HEK293 (cell line): Measurements from ENCODE around the gene CHN2.

Experiments
- CTCF ChIA-PET: fragments of 350-600 bp; formaldehyde crosslinking; extraction: SDS; loops from one replicate; lab custom pipeline; 2021; ENCODE audit warnings: antibody characterized with exemption; lab: Yijun Ruan, JAX
- POLR2A ChIA-PET: fragments of 300-600 bp; formaldehyde crosslinking; extraction: SDS; loops from one replicate; lab custom pipeline; 2020; ENCODE audit warnings: antibody characterized with exemption, inconsistent platforms; lab: Yijun Ruan, JAX
- H3K27ac ChIP-seq: fragments of 200-500 bp; sonication (Bioruptor generic); 2 replicates; pipeline ENCODE4 v1.5.1; 2014; ENCODE audit warnings: low read depth, low read length, control low read depth, inconsistent platforms; ENCODE audit errors: extremely low read depth
- H3K36me3 ChIP-seq, 2 experiments: fragments of 200-500 bp in 1 of 2; sonication (Bioruptor generic) in 1 of 2; 1 replicate in 1 of 2; 2 replicates in 1 of 2; pipeline ENCODE4 v1.5.1; 2014 to 2017; ENCODE audit warnings: inconsistent platforms in 2 of 2, low read length in 2 of 2; ENCODE audit not compliant: control insufficient read depth in 2 of 2, insufficient read depth in 1 of 2
- H3K4me1 ChIP-seq: fragments of 200-500 bp; sonication (Bioruptor generic); 2 replicates; pipeline ENCODE4 v1.5.1; 2014; ENCODE audit warnings: mild to moderate bottlenecking, low read length, inconsistent platforms; ENCODE audit not compliant: control insufficient read depth, insufficient read depth
- H3K4me3 ChIP-seq: 2 replicates; pipeline ENCODE4 v1.5.1; 2011; ENCODE audit warnings: low read depth, mild to moderate bottlenecking, control low read depth, low read length, moderate library complexity
- H3K9me3 ChIP-seq: fragments of 200-500 bp; sonication (Bioruptor generic); 2 replicates; pipeline ENCODE4 v1.5.1; 2014; ENCODE audit warnings: low read depth, low read length, inconsistent platforms; ENCODE audit not compliant: control insufficient read depth, insufficient read depth
- GLIS1 ChIP-seq: fragments of 450-650 bp; formaldehyde crosslinking; IDR thresholded peaks from 2 replicates; pipeline ENCODE4 v1.5.1; 2016; ENCODE audit warnings: missing biosample characterization, missing genetic modification characterization
- INSM2 ChIP-seq: fragments of 450-650 bp; formaldehyde crosslinking; IDR thresholded peaks from 2 replicates; pipeline ENCODE4 v1.5.1; 2016; ENCODE audit warnings: missing biosample characterization, missing genetic modification characterization
- KLF9 ChIP-seq: fragments of 450-650 bp; formaldehyde crosslinking; IDR thresholded peaks from 2 replicates; pipeline ENCODE4 v1.5.1; 2016; ENCODE audit warnings: missing biosample characterization, missing genetic modification characterization, low read depth
- SP7 ChIP-seq: fragments of 450-650 bp; formaldehyde crosslinking; IDR thresholded peaks from 2 replicates; pipeline ENCODE4 v1.5.1; 2016; ENCODE audit warnings: missing biosample characterization, missing genetic modification characterization
- TRIM28 ChIP-seq: IDR thresholded peaks from 2 replicates; pipeline ENCODE4 v1.6.1; 2011; ENCODE audit warnings: low read length, control low read depth, borderline replicate concordance
- ZBTB6 ChIP-seq: fragments of 450-650 bp; formaldehyde crosslinking; IDR thresholded peaks from 2 replicates; pipeline ENCODE4 v1.5.1; 2017; ENCODE audit warnings: missing biosample characterization, missing genetic modification characterization
- ZFHX2 ChIP-seq: fragments of 450-650 bp; formaldehyde crosslinking; conservative IDR thresholded peaks from 2 replicates; pipeline ENCODE4 v1.5.1; 2016; ENCODE audit warnings: missing biosample characterization, missing genetic modification characterization
- ZFP41 ChIP-seq: fragments of 450-650 bp; formaldehyde crosslinking; IDR thresholded peaks from 2 replicates; pipeline ENCODE4 v1.5.1; 2016; ENCODE audit warnings: missing biosample characterization, missing genetic modification characterization, borderline replicate concordance
- ZFP69B ChIP-seq: fragments of 450-650 bp; formaldehyde crosslinking; IDR thresholded peaks from 2 replicates; pipeline ENCODE4 v1.5.1; 2016; ENCODE audit warnings: missing biosample characterization, missing genetic modification characterization
- ZNF155 ChIP-seq: fragments of 450-650 bp; formaldehyde crosslinking; IDR thresholded peaks from 2 replicates; pipeline ENCODE4 v1.5.1; 2016; ENCODE audit warnings: missing biosample characterization, missing genetic modification characterization
- ZNF23 ChIP-seq: fragments of 450-650 bp; formaldehyde crosslinking; IDR thresholded peaks from 2 replicates; pipeline ENCODE4 v1.5.1; 2016; ENCODE audit warnings: missing biosample characterization, missing genetic modification characterization, borderline replicate concordance
- ZNF26 ChIP-seq: fragments of 450-650 bp; formaldehyde crosslinking; IDR thresholded peaks from 2 replicates; pipeline ENCODE4 v1.5.1; 2016; ENCODE audit warnings: missing biosample characterization, missing genetic modification characterization
- ZNF529 ChIP-seq: fragments of 450-650 bp; formaldehyde crosslinking; IDR thresholded peaks from 2 replicates; pipeline ENCODE4 v1.5.1; 2017; ENCODE audit warnings: missing genetic modification characterization, missing biosample characterization; ENCODE audit not compliant: insufficient replicate concordance
- ZNF548 ChIP-seq: fragments of 450-650 bp; formaldehyde crosslinking; IDR thresholded peaks from 2 replicates; pipeline ENCODE4 v1.5.1; 2016; ENCODE audit warnings: missing biosample characterization, missing genetic modification characterization
- ZNF558 ChIP-seq: fragments of 450-650 bp; formaldehyde crosslinking; IDR thresholded peaks from 2 replicates; pipeline ENCODE4 v1.5.1; 2016; ENCODE audit warnings: missing biosample characterization, missing genetic modification characterization
- ZNF571 ChIP-seq: fragments of 450-650 bp; formaldehyde crosslinking; IDR thresholded peaks from 2 replicates; pipeline ENCODE4 v1.5.0; 2017; ENCODE audit warnings: missing biosample characterization, missing genetic modification characterization
- ZNF629 ChIP-seq: fragments of 450-650 bp; formaldehyde crosslinking; IDR thresholded peaks from 2 replicates; pipeline ENCODE4 v1.5.1; 2017; ENCODE audit warnings: missing biosample characterization, missing genetic modification characterization
- ZNF777 ChIP-seq: fragments of 450-650 bp; formaldehyde crosslinking; IDR thresholded peaks from 2 replicates; pipeline ENCODE4 v1.5.1; 2017; ENCODE audit warnings: missing biosample characterization, missing genetic modification characterization, borderline replicate concordance
- ZSCAN23 ChIP-seq: fragments of 450-650 bp; formaldehyde crosslinking; IDR thresholded peaks from 2 replicates; pipeline ENCODE4 v1.5.1; 2016; ENCODE audit warnings: missing biosample characterization, missing genetic modification characterization
- ZSCAN5A ChIP-seq: fragments of 450-650 bp; formaldehyde crosslinking; IDR thresholded peaks from 2 replicates; pipeline ENCODE4 v1.5.1; 2016; ENCODE audit warnings: missing biosample characterization, missing genetic modification characterization

CHN2 gene

GRCh38 chr7:29445736-29446135 lies 251.2 kb downstream of the CHN2 start (continued):
- no peak for TF ChIP-seq ZNF26 (tag by site-specific recombination)
- no peak for TF ChIP-seq SP7
- TF ChIP-seq, all 188 proteins: peak for 0

- no peaks in the 10 kb centered on the region for H3K9me3 ChIP-seq
- TF ChIP-seq INSM2 (tag by site-specific recombination) (no peak), ZNF777 (tag by site-specific recombination) (no peak), GLIS1 (tag by site-specific recombination) (no peak), ZFHX2 (tag by site-specific recombination) (no peak), TRIM28 (no peak), ZNF571 (tag by site-specific recombination) (no peak), ZSCAN5A (tag by site-specific recombination) (no peak), ZFP69B (tag by site-specific recombination) (no peak), ZNF629 (tag by site-specific recombination) (no peak), ZBTB6 (tag by site-specific recombination) (no peak), ZSCAN23 (tag by site-specific recombination) (no peak), ZNF23 (tag by site-specific recombination) (no peak), ZNF26 (tag by site-specific recombination) (no peak), ZNF558 (no peak), ZNF155 (tag by site-specific recombination) (no peak), ZNF548 (no peak), ZNF529 (tag by site-specific recombination) (no peak), KLF9 (tag by site-specific recombination) (no peak), ZFP41 (tag by site-specific recombination) (no peak)
- CTCF ChIA-PET, result interaction anchor here (0.8 kb wide), 1 partner anchor 70 kb away, joined by 3 read pairs; no protein-coding TSS in a partner anchor
- H3K27ac ChIP-seq, result no peak overlapping the region
- no peak overlapping the region for H3K4me3 ChIP-seq
- no peaks in the 10 kb centered on the region for H3K36me3 ChIP-seq
- no peaks in the 10 kb centered on the region for H3K4me1 ChIP-seq
- POLR2A ChIA-PET, result no interaction called here
These were observed 253.3 kb downstream of the CHN2 start for GRCh38 chr7:29447828-29448227.
